Aorta (tissue), 5 donors: ENCODE measurements around the gene FBXL3. TPM values are rescaled to one million over a fixed set of nuclear protein-coding genes. Genes with fewer than 3 reads are reported as not detected.

Experiments used
- ATAC-seq: fragments of 200-7000 bp; cut with Tn5 transposase; one replicate; pipeline ENCODE4 v1.9.1; 2022; ENCODE audit warnings: moderate library complexity; ENCODE audit not compliant: low FRiP score
- DNase-seq, 2 donors: peaks; one replicate each; pipeline ENCODE4 v3.0.0-alpha.2; 2020
- H3K27ac ChIP-seq, 2 donors: one replicate each; pipeline ENCODE4 v1.5.1; 2013; ENCODE audit warnings: low read length in 2 of 2, mild to moderate bottlenecking in 2 of 2, moderate library complexity in 2 of 2, control low read depth in 1 of 2, inconsistent platforms in 1 of 2, low read depth in 1 of 2
- H3K27me3 ChIP-seq, 2 donors: one replicate each; pipeline ENCODE4 v1.6.1; 2013; ENCODE audit warnings: control low read depth in 1 of 2, low read length in 1 of 2, mild to moderate bottlenecking in 1 of 2, moderate library complexity in 1 of 2; ENCODE audit not compliant: insufficient read depth in 2 of 2, control insufficient read depth in 1 of 2
- H3K36me3 ChIP-seq, 2 donors: one replicate each; pipeline ENCODE4 v1.6.1; 2013; ENCODE audit warnings: control low read depth in 1 of 2, low read length in 1 of 2, mild to moderate bottlenecking in 1 of 2; ENCODE audit not compliant: insufficient read depth in 2 of 2, control insufficient read depth in 1 of 2
- H3K4me1 ChIP-seq, 2 donors: one replicate each; pipeline ENCODE4 v1.6.1; 2013; ENCODE audit warnings: low read length in 2 of 2, control low read depth in 1 of 2, mild to moderate bottlenecking in 1 of 2, moderate library complexity in 1 of 2; ENCODE audit not compliant: insufficient read depth in 2 of 2, control insufficient read depth in 1 of 2
- H3K4me3 ChIP-seq, 2 donors: one replicate each; pipeline ENCODE4 v1.5.1; 2013; ENCODE audit warnings: low read length in 2 of 2, control low read depth in 1 of 2, mild to moderate bottlenecking in 1 of 2
- H3K9me3 ChIP-seq: one replicate; pipeline ENCODE4 v1.6.1; 2013; ENCODE audit warnings: mild to moderate bottlenecking, low read length; ENCODE audit not compliant: control insufficient read depth
- whole genome bisulfite sequencing, 2 donors: extraction: QIAGEN DNeasy Blood & Tissue Kit; methylation state at CpG; one replicate each; pipeline ENCODE4 v1.1.7; 2013; 5-methylcytosine and 5-hydroxymethylcytosine counted together
- intact Hi-C, 2 donors: fragments of 100-400 bp; cut with DNase I; formaldehyde crosslinking; loops; one replicate each; pipeline versions ENCODE4 v1.14.2 to v1.15.0; 2022
- polyA plus RNA-seq, 2 donors: library from polyadenylated mRNA; stranded (reverse); fragments of 200-250 nt; gene quantifications; one replicate each; pipeline ENCODE4 v1.2.3, GENCODE V29; 2013
- total RNA-seq, 2 donors: library from RNA; stranded (reverse); fragmentation: NEBNext Ultra II Directional; extraction: Animal tissue kit (Norgen Biotek cat#: 25700); gene quantifications; one replicate each; pipeline ENCODE4 v1.2.1, GENCODE V29; 2021
- donor health status: healthy with polysubstance abuse.
- donor health status: Bipolar disorder and iron deficiency.
- donor health status: DM: no; HTN: no; CAD: no.
- donor health status: DM: no; HTN: no; CAD: no.
- donor health status: DM: yes; HTN: yes; CAD: no.

Gene FBXL3
- total and polyA plus RNA-seq, 4 donors = 38.7 to 73.9 (median 60.2) TPM

DNA sequence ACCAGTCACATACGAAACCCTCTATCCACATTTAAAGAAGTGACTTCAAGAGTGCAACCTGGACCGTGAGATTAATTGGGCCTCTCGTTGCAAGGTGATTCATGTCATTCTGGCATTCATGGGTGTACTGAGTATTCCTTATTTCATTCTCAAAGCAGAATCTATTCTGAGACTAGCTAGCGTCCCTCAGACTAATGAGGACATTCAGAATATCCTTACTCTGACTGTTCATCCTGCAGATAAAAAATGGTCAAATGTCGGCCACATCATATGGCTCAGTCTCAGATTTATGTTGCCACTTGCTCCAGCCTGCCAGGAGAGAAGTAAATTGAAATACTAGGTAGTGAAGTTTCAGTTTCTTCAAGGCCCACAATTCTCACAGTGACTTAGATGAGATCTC lies 71.3 kb downstream of the FBXL3 start:
- WGBS, 2 donors = 90 to 91% methylated on average over 5 of the region's 5 CpGs
- no peak for DNase-seq
- Histone ChIP-seq H3K4me1 (no peaks in the 10 kb centered on the region), H3K27me3 (no peaks in the 10 kb centered on the region), H3K27ac (no peak overlapping the region), H3K4me3 (no peak overlapping the region), H3K36me3 (no peaks in the 10 kb centered on the region), H3K9me3 (peaks cover 2% of the 10 kb centered on the region)
- intact Hi-C loops = no loop called here
- ATAC-seq = no peak

Other genes starting within 250 kb of the FBXL3 start
- 100 to 1,000 TPM in 1 of 2 donors, 10 to 100 TPM in 1; 98.7 to 137 TPM for gene KCTD12, start 140.8 kb downstream of the FBXL3 start, total RNA-seq
- 10 to 100 TPM; 20.8 to 35.6 TPM for gene KCTD12, start 140.8 kb downstream of the FBXL3 start, polyA plus RNA-seq
- not detected for gene ACOD1, start 78.6 kb downstream of the FBXL3 start, total RNA-seq
- not detected for gene ACOD1, start 78.6 kb downstream of the FBXL3 start, polyA plus RNA-seq
- 10 to 100 TPM; 21.4 to 31.7 TPM for gene CLN5, start 35.1 kb downstream of the FBXL3 start, total RNA-seq
- gene CLN5, start 35.1 kb downstream of the FBXL3 start, polyA plus RNA-seq = 10 to 100 TPM; 15.4 to 25.0 TPM